Liver (tissue), 3 donors: ENCODE results near the gene MAD2L2.

Experiments
- RAD21 ChIP-seq, 2 donors: IDR thresholded peaks; 2 replicates each; pipeline ENCODE4 v1.6.1; 2016; ENCODE audit warnings: antibody characterized with exemption in 2 of 2, mild to moderate bottlenecking in 2 of 2
- YY1 ChIP-seq: IDR thresholded peaks from 2 replicates; pipeline ENCODE4 v1.6.1; 2016; ENCODE audit warnings: antibody characterized with exemption, mild to moderate bottlenecking
- TF ChIP-seq, protein P1 (sequence below): fragments of 150-350 bp; IDR thresholded peaks from 2 replicates; pipeline ENCODE4 v1.5.1; 2017; ENCODE audit warnings: improper control_type of control experiment, low read depth, low read length; ENCODE audit not compliant: missing input control
- TF ChIP-seq, protein P2 (sequence below): IDR thresholded peaks from 2 replicates; pipeline ENCODE4 v1.6.1; 2016; ENCODE audit warnings: antibody characterized with exemption, mild to moderate bottlenecking
- donor health status: healthy.
- donor health status: healthy.

DNA sequence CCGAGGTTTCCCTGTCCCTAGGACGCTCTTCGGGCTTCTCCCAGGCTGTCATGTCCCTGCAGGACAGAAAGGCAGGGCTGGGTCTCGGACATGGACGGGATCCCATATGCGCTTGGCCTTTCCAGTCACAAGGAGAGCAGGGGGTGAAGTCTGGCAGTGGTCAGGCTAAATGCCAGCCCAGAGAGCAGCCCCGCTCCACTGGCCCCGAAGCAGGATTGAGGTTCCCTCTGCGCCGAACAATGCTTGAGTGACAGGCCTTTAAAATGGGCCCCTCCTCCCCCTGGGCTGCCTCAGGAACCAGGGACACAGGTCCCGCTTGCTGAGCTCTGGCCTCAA lies 23.2 kb upstream of the MAD2L2 start:
- TF ChIP-seq, protein P1, sequence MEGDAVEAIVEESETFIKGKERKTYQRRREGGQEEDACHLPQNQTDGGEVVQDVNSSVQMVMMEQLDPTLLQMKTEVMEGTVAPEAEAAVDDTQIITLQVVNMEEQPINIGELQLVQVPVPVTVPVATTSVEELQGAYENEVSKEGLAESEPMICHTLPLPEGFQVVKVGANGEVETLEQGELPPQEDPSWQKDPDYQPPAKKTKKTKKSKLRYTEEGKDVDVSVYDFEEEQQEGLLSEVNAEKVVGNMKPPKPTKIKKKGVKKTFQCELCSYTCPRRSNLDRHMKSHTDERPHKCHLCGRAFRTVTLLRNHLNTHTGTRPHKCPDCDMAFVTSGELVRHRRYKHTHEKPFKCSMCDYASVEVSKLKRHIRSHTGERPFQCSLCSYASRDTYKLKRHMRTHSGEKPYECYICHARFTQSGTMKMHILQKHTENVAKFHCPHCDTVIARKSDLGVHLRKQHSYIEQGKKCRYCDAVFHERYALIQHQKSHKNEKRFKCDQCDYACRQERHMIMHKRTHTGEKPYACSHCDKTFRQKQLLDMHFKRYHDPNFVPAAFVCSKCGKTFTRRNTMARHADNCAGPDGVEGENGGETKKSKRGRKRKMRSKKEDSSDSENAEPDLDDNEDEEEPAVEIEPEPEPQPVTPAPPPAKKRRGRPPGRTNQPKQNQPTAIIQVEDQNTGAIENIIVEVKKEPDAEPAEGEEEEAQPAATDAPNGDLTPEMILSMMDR, result no peak
- TF ChIP-seq RAD21 (IDR thresholded peaks at IDR 0.05) (no peak), YY1 (no peak)
- TF ChIP-seq, protein P2, sequence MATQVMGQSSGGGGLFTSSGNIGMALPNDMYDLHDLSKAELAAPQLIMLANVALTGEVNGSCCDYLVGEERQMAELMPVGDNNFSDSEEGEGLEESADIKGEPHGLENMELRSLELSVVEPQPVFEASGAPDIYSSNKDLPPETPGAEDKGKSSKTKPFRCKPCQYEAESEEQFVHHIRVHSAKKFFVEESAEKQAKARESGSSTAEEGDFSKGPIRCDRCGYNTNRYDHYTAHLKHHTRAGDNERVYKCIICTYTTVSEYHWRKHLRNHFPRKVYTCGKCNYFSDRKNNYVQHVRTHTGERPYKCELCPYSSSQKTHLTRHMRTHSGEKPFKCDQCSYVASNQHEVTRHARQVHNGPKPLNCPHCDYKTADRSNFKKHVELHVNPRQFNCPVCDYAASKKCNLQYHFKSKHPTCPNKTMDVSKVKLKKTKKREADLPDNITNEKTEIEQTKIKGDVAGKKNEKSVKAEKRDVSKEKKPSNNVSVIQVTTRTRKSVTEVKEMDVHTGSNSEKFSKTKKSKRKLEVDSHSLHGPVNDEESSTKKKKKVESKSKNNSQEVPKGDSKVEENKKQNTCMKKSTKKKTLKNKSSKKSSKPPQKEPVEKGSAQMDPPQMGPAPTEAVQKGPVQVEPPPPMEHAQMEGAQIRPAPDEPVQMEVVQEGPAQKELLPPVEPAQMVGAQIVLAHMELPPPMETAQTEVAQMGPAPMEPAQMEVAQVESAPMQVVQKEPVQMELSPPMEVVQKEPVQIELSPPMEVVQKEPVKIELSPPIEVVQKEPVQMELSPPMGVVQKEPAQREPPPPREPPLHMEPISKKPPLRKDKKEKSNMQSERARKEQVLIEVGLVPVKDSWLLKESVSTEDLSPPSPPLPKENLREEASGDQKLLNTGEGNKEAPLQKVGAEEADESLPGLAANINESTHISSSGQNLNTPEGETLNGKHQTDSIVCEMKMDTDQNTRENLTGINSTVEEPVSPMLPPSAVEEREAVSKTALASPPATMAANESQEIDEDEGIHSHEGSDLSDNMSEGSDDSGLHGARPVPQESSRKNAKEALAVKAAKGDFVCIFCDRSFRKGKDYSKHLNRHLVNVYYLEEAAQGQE, result no peak
